GM18505 (cell line): ENCODE data around the gene C1R.
A peak's percentile ranks its signal among the peaks of the same experiment; 100 is the strongest.
"Not testable (repeated sequence)": the region's sequence is repeated elsewhere in the genome, so short reads cannot be mapped to it uniquely, and the experiment has no call there.

Experiments used
- ATAC-seq: cut with Tn5 transposase; IDR thresholded peaks from one replicate; pipeline ENCODE4 v1.9.1; 2021; ENCODE audit not compliant: unreplicated experiment
- POLR2A ChIP-seq: IDR thresholded peaks from 4 replicates; pipeline ENCODE4 v1.6.1; 2011; ENCODE audit warnings: borderline replicate concordance; ENCODE audit not compliant: insufficient read depth, insufficient read length; ENCODE audit errors: extremely low read depth

C1R gene

DNA sequence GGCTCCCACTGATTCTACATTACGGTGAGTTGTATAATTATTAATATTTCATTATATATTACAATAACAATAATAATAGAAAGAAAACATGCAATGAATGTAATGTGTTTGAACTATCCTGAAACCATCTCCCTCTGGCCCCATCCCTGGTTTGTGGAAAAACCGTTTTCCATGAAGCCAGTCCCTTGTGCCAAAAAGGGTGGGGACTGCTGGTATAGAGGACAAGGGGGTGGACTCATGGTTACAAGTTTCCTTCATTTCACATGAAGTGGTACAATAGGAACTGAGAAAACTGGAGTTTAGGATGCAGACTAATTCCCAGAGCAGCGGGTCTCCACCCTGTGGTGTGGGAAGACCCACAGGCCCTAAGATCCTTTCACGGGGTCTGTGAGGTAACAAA lies 19.8 kb upstream of the C1R start:
- ATAC-seq, result no peak
- no peak for TF ChIP-seq POLR2A

DNA sequence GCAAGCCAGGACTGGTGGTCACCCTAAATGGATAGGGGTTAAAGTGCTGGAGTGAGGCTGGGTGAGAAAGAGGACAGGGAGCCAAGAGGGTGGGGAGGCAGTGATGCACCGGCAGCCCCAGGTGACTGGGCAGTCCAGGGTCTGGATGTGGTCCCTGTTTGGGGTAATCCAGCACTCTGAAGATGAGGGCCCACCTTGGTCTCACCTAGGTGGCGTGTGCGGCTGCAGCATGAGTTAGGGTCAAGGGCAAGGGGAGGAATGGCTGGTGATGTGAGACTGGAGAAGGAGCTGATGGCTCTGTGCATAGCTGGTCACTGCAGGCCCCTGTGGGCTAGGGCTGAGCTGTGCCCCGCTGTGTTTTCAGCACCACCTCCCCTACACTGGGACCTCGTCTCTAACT lies 18.4 kb upstream of the C1R start:
- no peak for ATAC-seq
- no peak for TF ChIP-seq POLR2A

GRCh38 chr12:7109572-7109920 lies 17.3 kb upstream of the C1R start:
- no peak for ATAC-seq
- TF ChIP-seq POLR2A, result no peak

DNA sequence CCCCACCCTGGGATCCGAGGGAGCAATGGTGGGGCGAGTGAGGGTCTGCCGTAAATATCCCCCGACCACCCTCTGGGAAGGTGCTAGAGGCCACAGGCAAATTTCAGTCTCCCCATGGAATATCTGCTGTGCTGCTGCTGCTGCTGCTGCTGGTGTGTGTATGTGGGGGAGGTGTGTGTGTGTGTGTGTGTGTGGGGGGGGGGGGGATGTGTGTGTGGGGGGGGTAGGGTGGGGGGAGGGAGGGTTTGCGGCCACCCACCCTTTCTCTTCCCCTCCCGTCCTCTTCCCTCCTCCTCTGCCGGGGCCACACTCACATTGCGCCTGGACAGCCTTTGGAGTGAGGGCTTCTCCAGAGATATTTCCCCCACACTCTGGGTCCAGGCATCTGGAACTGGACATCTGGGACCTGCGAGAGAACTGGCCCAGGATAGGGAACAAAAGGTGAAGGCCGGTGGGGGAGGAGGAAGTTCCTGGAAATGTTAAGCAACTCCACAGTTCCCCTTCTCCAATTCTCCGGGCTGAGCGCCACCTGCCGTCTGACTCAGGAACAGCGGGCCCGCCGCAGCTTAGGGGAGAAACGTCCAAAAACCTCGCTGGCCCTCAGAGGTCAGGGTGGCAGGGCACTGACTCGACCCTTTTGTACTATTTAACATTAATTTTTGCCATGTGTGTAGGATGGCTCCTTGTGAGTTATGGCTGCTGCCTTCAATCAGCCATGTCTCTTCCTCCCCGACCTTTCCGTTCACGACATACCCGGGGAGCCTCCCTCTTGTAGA lies 16.7 kb upstream of the C1R start, which contains the start of gene C1RL:
Gene C1RL, minus strand, starts transcription at position 419 of the 776 bp plus-strand sequence. Its CDS starts 34 bp downstream, at position 385.
- no peak for ATAC-seq

GRCh38 chr12:7108003-7108795 lies 16.0 kb upstream of the C1R start:
- peak; percentile 85 for ATAC-seq
- peak; percentile 96 for TF ChIP-seq POLR2A

More for the DNA sequence above, 16.7 kb upstream of the C1R start, which contains the start of gene C1RL:
- TF ChIP-seq POLR2A, result no peak

DNA sequence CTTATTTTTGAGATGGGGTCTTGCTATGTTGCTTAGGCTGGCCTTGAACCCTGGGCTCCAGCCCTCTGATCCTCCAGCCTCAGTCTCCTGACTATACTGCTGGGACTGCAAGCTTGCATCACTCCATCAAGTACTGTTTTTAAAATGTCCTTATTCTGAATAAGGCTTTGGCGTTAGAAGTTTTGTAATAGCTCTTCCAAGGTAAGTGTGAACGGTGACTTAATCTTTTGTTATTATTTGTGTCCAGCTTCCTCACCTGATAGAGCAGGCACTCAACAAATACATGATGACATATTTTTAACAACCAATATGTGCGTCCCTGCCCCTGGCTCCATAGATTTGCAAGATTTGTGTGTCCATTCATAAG lies 15.4 kb upstream of the C1R start:
- ATAC-seq, result no peak
- TF ChIP-seq POLR2A, result no peak

DNA sequence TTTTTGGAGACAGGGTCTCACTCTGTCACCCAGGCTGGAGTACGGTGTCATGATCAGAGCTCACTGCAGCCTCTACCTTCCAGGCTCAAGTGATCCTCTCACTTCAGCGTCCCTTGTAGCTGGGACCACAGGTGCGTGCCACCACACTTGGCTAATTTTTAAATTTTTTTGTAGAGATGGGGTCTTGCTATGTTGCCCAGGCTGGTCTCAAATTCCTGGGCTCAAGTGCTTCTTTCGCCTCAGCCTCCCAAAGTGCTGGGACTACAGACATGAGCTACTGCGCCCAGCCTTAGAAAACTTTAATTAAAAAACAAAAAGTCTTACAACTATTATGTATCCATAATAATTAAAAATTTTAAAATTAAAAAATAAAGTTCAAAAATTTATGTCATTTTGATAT lies 14.9 kb upstream of the C1R start:
- ATAC-seq, result not testable (repeated sequence)

GRCh38 chr12:7106082-7106481 lies 13.8 kb upstream of the C1R start:
- TF ChIP-seq POLR2A, result no peak

DNA sequence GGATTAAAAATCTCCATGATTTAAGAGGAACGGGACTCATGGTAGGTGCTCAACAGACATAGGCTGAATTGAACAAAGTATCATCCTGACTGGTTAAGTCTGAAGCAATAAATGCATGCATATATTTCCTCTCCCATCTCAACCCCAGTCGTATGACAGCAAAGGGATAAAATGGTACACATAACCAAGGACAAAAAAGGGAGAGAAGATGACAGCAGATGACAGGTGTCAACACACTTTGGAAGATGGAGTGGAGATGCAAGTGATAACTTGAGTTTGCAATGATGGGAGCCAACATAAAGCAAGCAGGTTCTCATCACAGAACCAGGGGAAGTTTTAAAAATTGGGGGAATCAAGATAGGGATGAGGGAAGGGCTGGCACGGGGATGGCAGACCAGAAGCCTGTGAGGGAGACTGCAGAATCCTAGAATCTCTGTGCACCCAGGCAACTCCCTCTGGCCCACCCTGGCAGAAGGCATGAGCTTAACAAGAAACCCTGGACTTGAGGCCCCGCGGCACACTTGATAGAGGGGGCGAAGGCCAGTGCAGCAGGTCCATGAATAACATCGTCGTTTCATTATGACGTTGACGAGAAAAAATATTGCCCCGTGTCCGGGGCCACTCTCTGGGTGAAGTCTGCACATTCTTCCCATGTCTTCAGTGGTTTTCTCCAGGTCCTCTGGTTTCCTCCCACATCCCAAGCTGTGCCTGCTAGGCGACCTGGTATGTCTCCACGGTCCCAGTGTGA lies 11.8 kb upstream of the C1R start:
- ATAC-seq, result no peak
- no peak for TF ChIP-seq POLR2A

More at GRCh38 chr12:7106082-7106481, 13.8 kb upstream of the C1R start:
- ATAC-seq, result no peak

DNA sequence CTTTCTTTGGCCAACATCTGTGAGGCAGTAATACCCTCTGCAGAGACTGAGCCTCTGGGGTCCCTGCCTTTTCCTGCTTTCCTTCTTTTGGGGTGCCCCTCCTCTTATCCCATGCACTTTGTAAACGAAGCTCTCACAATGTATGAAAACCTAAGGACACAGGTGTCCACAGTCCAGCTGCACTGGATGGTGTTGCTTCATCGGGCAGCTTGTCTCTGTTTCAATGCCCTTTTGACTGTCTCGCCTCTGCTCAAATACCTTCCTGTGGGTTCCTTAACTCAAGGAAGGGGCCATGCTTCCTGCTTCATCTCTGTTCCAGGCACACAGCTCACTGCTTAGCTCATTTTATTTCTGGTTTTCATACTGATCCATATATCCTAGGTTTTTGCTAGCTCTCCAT lies 10.3 kb upstream of the C1R start:
- no peak for ATAC-seq
- no peak for TF ChIP-seq POLR2A

DNA sequence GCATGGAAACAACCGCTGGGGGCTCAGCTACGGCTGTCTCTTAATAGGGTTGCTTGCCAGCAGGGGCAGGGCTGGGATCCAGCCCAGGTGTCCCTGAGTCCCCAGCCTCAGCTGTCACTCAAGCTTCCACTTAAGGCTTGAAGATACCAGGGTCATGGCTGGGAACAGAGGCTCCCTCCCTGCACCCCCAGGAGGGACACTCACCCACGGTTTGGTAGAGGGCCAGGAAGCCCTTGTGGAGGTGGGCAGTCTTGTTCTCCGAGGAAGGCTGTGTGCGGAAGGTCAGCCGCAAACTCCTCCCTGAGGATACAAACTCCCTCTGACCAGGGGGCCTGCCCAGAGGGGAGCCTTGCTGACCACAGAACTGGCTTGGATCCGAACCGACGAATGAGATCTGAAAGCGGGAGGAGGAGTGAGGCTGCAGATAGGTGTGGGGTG lies 9.5 kb upstream of the C1R start:
- TF ChIP-seq POLR2A, result no peak
- no peak for ATAC-seq

DNA sequence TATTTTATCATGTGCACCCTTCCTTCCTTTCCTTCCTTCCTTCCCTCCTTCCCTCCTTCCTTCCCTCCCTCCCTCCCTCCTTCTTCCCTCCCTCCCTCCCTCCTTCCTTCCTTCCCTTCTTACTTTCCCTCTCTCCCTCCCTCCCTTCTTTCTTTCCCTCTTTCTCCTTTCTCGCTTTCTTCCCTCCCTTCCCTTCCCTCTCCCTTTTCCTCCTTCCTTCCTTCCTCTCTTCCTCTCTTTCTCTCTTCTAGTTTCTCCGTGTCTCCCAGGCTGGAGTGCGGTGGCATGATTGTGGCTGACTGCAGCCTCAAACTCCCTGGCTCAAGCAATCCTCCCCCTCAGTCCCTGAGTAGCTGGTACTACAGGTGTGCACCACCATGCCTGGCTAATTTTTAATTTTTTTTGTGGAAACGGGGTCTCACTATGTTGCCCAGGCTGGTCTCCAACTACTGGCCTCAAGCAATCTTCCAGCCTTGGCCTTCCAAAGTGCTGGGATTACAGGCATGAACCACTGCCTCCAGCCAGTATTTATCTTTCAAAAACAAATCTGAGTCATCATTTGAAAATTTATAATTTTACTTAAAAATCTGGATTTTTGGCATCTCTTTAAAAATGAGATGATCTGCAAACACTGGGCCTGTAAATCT lies 8.9 kb upstream of the C1R start:
- TF ChIP-seq POLR2A, result no peak
- ATAC-seq, result no peak

GRCh38 chr12:7100239-7100638 lies 8.0 kb upstream of the C1R start:
- no peak for ATAC-seq
- TF ChIP-seq POLR2A, result no peak

- TF ChIP-seq POLR2A, result no peak
- no peak for ATAC-seq
Measured at GRCh38 chr12:7099290-7099996, 7.2 kb upstream of the C1R start.
